SJSA1 (cell line): Measurements from ENCODE around the gene SLC25A21. TPM values are rescaled to one million over a fixed set of nuclear protein-coding genes. Genes with fewer than 3 reads are reported as not detected.

Source experiments
- DNase-seq, 2 experiments: peaks; one replicate each; pipeline ENCODE4 v3.0.0-alpha.2; 2015 to 2020; ENCODE audit warnings: low spot score in 2 of 2, low read depth in 1 of 2
- H3K27ac ChIP-seq: fragments of 250-450 bp; sonication (Bioruptor Pico); 2 replicates; pipeline ENCODE4 v1.5.1; 2020; ENCODE audit warnings: mild to moderate bottlenecking, moderate library complexity
- H3K27me3 ChIP-seq: fragments of 250-450 bp; sonication (Bioruptor Pico); replicated peaks from 2 replicates; pipeline ENCODE4 v1.5.1; 2020; ENCODE audit warnings: mild to moderate bottlenecking, moderate library complexity
- H3K36me3 ChIP-seq: fragments of 250-450 bp; sonication (Bioruptor Pico); 2 replicates; pipeline ENCODE4 v1.5.1; 2020; ENCODE audit warnings: mild to moderate bottlenecking
- H3K4me1 ChIP-seq: fragments of 250-450 bp; sonication (Bioruptor Pico); replicated peaks from 2 replicates; pipeline ENCODE4 v1.6.1; 2021; ENCODE audit warnings: mild to moderate bottlenecking
- H3K4me3 ChIP-seq: fragments of 250-450 bp; sonication (Bioruptor Pico); 2 replicates; pipeline ENCODE4 v1.5.1; 2020; ENCODE audit warnings: mild to moderate bottlenecking
- H3K9me3 ChIP-seq: fragments of 250-450 bp; sonication (Bioruptor Pico); replicated peaks from 2 replicates; pipeline ENCODE4 v1.5.1; 2020; ENCODE audit warnings: mild to moderate bottlenecking
- total RNA-seq: library from RNA; depleted of rRNA; stranded (reverse); fragments of >200 nt; shearing (Covaris generic); gene quantifications from 2 replicates; pipeline ENCODE4 v1.2.3, GENCODE V29; 2014

SLC25A21 gene
- total RNA-seq, 1 experiment from 2014 or later: 2.6 TPM

DNA sequence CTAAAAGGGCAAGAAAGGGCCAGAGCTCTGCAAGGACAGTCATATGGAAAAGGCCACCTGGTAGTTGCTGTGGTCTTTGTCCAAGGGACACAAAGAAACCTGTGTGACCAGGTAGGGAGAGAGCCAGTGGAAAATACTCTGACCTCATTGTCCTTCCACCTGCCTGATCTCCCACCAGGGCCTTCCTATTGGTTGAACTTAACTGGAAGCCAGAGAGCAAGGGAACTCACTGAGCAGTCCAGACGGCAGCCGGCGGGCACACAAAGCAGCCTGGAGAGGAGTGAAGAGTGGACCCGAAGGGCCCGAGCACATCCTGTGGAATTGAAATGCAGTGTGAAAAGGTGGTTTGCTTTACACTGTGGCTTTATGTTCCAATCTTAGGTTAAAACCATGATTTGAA lies 120.7 kb downstream of the SLC25A21 start:
- no peak for DNase-seq
- H3K27ac ChIP-seq: no peak overlapping the region
- H3K4me1 ChIP-seq: peaks cover 28% of the 10 kb centered on the region
- H3K36me3 ChIP-seq: no peaks in the 10 kb centered on the region
- no peaks in the 10 kb centered on the region for H3K27me3 ChIP-seq
- H3K9me3 ChIP-seq: no peaks in the 10 kb centered on the region
- no peak overlapping the region for H3K4me3 ChIP-seq

DNA sequence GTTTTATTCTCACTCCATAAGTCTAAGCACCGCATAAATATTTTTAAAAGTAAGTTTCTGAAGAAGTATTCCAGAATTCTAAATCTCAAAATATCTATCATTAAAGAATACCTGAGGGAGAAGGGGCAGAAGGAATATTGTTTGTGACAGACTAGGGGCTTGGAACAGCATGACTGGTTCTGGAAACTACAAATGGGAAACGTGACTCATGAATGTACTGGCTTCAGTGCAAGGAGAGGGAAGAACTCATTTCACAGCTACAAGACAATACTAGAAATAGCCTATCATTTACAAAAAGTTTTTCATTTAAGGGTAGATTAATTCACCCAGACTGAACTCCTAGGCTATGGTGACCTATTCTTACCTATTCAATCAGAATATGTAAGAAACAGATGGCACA lies 121.3 kb downstream of the SLC25A21 start:
- Histone ChIP-seq H3K27ac (no peak overlapping the region), H3K4me1 (peaks cover 25% of the 10 kb centered on the region), H3K9me3 (no peaks in the 10 kb centered on the region), H3K27me3 (no peaks in the 10 kb centered on the region), H3K36me3 (no peaks in the 10 kb centered on the region), H3K4me3 (no peak overlapping the region)
- no peak for DNase-seq

DNA sequence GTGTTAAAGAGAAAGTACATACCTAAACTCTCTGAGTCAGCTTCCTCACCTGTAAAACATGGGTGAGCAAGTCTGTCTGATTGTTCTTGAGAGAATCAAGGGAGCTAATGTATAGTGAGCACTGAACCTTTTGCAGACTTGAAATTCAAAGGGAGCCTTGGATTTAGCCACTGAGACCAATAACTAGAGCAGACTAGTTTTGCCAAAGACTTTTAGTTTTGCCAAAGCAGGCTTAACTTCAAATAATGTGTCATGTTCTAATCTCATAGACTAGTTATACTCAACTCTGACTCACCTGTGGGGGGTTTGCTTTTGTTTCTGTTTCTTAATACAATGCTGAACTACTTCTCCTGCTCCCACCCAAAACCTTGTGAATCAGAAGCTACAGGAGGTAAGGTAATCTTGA lies 123.7 kb downstream of the SLC25A21 start:
- Histone ChIP-seq H3K27ac (no peak overlapping the region), H3K36me3 (no peaks in the 10 kb centered on the region), H3K4me1 (peaks cover 25% of the 10 kb centered on the region), H3K4me3 (no peak overlapping the region), H3K27me3 (no peaks in the 10 kb centered on the region), H3K9me3 (no peaks in the 10 kb centered on the region)
- peak in 1 of 2 experiments; percentile 3 for DNase-seq

DNA sequence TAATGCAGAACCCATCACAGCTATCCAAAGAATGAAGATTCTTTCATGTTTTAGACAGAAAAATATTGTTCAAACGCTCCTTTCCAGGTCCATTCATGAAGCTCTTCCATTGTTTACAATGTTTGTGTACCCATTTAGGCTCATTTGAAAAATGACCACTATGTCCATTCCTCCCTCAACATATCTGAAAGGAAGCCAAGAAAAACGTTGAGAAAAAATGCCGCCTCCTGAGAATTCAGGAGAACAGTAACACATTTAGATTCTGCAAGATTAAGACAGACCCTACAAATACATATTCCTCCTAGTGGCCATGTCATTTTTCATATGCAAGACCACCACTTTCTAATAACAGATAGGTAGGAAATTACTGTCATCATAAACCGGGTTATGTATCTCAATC lies 124.4 kb downstream of the SLC25A21 start:
- Histone ChIP-seq H3K9me3 (no peaks in the 10 kb centered on the region), H3K27ac (no peak overlapping the region), H3K27me3 (no peaks in the 10 kb centered on the region), H3K4me1 (peaks cover 25% of the 10 kb centered on the region), H3K36me3 (no peaks in the 10 kb centered on the region), H3K4me3 (no peak overlapping the region)
- peak in 1 of 2 experiments; percentile 43 for DNase-seq

DNA sequence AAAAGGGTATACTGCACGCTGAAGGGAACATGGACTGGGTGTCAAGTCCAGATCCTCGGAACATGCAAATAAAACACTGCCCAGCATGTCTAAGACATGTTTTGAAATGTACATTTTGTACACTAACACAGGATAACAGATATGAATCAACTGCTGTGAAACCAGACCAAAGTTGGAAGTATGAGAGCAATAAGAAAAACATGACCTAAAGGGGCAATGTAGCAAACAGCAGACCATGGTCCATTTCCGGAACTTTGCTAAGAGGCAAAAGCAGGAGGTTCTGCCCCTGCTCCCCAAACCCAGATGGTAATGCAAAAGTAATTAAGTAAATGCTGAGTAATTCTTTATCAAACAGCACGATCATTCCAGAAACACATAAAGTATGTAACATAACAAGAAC lies 125.2 kb downstream of the SLC25A21 start:
- Histone ChIP-seq H3K27me3 (no peaks in the 10 kb centered on the region), H3K4me3 (no peak overlapping the region), H3K27ac (no peak overlapping the region), H3K36me3 (no peaks in the 10 kb centered on the region), H3K9me3 (no peaks in the 10 kb centered on the region), H3K4me1 (peaks cover 25% of the 10 kb centered on the region)
- no peak for DNase-seq

DNA sequence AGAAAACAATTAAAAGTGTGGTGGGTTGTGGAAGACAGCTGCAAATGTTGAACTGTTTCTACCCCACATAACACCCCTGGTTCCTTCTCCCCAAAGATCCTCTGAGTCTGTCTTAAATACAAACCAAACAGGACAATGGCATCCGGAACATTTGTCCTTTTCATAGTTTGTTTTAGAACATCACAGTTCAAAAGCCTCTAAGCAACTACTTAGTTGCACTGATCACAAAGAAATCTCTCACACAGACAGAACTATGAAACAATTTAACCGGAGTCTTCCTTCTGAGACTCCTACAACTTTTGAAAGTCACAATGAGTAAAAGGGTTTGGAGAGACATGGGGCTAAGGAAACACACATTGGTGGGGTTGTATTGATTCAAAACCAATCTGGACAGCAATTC lies 125.6 kb downstream of the SLC25A21 start:
- Histone ChIP-seq H3K36me3 (no peaks in the 10 kb centered on the region), H3K27me3 (no peaks in the 10 kb centered on the region), H3K4me1 (peaks cover 25% of the 10 kb centered on the region), H3K4me3 (no peak overlapping the region), H3K27ac (no peak overlapping the region), H3K9me3 (no peaks in the 10 kb centered on the region)
- DNase-seq: no peak

DNA sequence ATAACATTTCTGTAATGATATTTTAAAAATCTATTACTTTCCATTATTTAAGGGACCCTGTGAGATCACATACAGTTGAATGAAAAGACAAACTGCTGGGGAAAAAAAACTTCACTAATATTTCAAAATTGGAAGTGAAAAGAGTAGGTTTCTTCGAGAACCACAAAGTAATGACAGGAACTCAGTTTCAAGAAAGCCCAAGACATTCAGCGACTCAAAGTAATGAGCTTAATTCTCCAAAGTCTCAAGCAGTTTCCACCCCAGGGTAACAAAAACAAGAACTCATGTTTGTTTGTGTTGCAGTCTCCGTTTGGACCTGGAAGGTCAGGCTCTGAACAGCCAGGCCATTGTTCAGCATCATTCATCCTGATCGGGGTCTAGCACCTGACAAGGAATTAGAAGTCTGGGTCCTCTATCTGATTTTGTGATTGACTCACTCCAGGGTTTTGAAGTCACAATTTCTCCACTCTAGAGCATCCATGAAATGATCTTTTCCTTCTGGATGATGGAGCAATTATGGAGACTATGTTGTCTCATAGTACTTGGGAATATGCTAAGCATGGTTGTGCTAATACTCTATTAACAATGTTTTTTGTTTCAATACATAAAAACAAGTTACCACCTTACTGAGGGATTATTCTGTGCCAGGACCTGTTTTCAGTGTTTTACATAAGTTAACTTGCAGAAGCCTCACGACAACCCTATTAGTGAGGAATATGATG lies 126.9 kb downstream of the SLC25A21 start:
- H3K9me3 ChIP-seq: no peaks in the 10 kb centered on the region
- H3K4me3 ChIP-seq: no peak overlapping the region
- H3K4me1 ChIP-seq: peaks cover 25% of the 10 kb centered on the region
- no peaks in the 10 kb centered on the region for H3K36me3 ChIP-seq
- no peak for DNase-seq
- no peaks in the 10 kb centered on the region for H3K27me3 ChIP-seq
- H3K27ac ChIP-seq: no peak overlapping the region

DNA sequence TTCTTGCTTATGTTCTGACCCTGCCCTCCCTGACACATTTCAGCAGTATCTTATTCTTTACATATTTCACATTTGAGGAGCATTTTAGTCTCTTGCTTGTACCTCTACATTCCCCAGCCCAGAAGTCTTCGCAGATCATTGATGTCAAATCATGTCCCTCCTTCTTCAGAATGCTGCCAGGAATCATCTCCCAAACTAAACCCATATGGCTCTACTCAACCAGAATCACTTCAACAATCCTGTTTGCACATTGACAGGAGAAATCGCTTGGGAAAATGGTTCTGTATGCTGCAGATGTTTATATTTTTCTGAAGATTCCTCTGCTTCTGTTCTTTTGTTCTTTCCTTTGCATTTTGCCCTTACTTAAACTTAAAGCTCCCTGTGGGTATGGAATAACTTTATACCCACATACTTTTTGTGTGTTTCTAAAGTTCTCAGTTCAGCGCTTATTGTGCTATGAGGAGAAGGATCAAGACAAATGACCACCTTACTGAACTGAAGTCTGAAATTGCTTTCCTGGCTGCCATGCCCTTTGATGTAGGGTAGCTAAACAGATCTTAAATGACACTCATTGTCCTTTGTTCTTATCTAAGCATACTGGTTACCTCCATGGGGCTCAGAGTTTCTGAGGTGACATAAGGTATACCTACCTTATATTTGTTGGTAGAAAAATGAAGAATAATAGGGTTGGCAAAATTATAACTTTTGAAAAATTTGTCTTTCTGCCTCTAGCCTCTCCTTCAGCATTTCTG lies 134.6 kb downstream of the SLC25A21 start:
- Histone ChIP-seq H3K9me3 (peaks cover 5% of the 10 kb centered on the region; the same call in 1 of the 2 replicates), H3K27ac (no peak overlapping the region), H3K36me3 (no peaks in the 10 kb centered on the region), H3K4me1 (peaks cover 25% of the 10 kb centered on the region), H3K4me3 (no peak overlapping the region), H3K27me3 (no peaks in the 10 kb centered on the region)
- no peak for DNase-seq

DNA sequence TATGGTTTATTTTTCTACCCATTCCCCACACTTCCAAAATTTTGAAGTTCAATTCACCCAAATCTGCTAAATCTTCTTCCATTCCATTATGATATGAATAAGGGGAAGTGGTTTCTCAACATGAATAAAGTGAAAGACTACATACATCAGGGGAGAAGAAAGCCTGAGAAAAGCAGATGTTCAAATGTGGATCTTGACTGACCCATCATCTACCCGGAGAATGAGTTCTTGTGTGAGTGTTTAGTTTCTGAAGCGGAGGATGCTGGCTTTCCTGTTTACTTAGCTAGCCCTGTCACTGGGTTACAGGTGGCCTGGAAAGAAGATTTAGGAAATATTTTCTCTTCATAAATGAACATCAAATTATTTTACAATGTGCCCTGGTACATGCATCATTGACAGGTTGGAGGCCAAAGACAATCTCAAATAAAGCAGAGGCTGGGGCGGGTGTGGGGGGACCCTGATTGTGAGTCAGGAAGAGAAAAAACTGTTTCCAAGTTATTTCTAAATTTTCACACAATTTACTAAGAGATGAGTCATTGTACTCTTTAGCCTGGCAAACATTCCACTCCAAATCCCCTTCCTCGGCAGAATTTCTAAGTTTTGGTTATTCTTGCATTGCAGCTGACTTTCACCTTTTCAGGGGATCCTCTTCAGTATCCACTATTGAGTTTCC lies 135.6 kb downstream of the SLC25A21 start:
- Histone ChIP-seq H3K27me3 (no peaks in the 10 kb centered on the region), H3K4me1 (peaks cover 25% of the 10 kb centered on the region), H3K36me3 (no peaks in the 10 kb centered on the region), H3K27ac (peak overlapping the region; percentile 41; the same call in 1 of the 2 replicates), H3K9me3 (peaks cover 5% of the 10 kb centered on the region; the same call in 1 of the 2 replicates), H3K4me3 (no peak overlapping the region)
- peak; percentile 38 to 52 for DNase-seq

DNA sequence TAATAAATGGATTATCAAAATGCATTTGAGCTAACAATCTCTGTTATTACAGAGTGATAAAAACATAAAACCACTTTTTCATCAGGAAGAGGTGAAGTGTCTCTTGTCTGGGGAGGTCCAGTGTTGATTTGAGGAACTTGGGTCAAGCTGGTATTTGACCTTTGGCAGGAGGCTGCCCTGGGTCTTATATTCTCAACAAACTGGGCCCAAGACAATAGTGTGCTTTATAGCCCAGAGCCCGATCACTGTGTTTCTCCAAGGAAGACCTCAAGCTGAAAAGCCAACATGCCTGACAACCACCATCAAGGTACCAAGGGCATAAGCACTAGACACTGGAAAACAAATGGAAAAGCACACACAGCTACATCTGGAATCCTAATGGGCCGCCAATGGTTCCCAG lies 137.0 kb downstream of the SLC25A21 start:
- H3K4me3 ChIP-seq: no peak overlapping the region

DNA sequence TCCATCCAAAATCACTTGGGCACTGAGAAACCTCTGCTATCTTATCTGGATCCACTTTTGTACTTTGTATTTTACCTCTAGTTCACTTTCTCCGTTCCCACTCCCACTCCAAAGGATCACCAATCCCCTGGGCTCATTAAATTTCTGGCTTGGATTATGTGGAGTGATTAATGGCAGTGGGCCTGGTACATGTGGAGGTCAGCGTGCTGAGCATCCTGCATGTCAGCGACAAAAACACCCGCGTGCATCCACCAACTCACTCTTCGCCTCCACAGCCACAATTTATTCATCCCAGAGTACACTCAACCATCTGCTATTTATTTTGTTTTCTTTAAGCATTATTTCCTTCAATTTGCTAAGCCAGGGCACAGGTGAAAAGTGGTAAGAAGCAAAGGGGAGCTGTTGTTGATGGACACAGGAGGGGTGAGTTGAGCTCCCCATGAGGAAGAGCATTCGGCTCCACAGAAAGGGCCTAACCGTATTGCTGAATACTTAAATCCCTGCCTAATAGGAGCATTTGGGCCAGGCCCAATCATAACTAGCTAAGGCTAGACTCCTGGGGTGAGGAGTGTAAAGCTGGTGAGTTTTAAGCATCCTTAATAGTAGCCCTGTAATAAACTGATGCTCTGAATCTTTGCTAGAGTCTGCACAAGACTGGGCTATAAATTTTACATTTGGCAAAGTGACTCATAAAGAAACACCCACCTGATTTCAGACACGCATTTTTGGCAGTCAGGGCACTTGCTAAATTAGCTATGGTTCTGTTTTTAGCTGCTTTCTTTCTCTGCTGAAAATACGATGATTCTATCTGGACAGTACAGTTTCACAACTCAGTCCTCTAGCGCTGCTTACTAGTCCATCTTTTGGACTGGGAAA lies 137.8 kb downstream of the SLC25A21 start:
- Histone ChIP-seq H3K27me3 (no peaks in the 10 kb centered on the region), H3K4me3 (no peak overlapping the region)

More for the DNA sequence above, 137.0 kb downstream of the SLC25A21 start:
- no peaks in the 10 kb centered on the region for H3K27me3 ChIP-seq
- no peaks in the 10 kb centered on the region for H3K36me3 ChIP-seq
- no peak overlapping the region for H3K27ac ChIP-seq
- H3K9me3 ChIP-seq: peaks cover 5% of the 10 kb centered on the region; the same call in 1 of the 2 replicates
- H3K4me1 ChIP-seq: peaks cover 25% of the 10 kb centered on the region
- DNase-seq: no peak

DNA sequence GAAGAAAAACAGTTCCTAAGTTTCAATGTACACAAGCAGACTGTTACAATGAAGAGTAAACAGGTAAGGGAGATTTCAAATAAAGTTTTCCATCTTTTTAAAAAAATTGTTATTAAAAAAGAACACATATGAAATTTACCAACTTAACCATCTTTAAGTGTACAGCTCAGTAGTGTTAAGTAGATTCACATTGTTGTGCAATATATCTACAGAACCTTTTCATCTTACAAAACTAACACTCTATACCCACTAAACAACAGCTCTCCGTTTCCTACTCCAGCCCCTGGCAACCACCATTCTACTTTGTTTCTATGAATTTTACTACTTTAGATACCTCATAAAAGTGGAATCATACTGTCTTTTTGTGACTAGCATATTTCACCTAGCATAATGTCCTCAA lies 139.5 kb downstream of the SLC25A21 start:
- no peak overlapping the region for H3K4me3 ChIP-seq
- peaks cover 23% of the 10 kb centered on the region for H3K4me1 ChIP-seq
- no peak for DNase-seq
- no peak overlapping the region for H3K27ac ChIP-seq
- no peaks in the 10 kb centered on the region for H3K36me3 ChIP-seq
- no peaks in the 10 kb centered on the region for H3K27me3 ChIP-seq
- peaks cover 5% of the 10 kb centered on the region; the same call in 1 of the 2 replicates for H3K9me3 ChIP-seq

More for the DNA sequence above, 137.8 kb downstream of the SLC25A21 start:
- DNase-seq: no peak
- Histone ChIP-seq H3K4me1 (peaks cover 25% of the 10 kb centered on the region), H3K36me3 (no peaks in the 10 kb centered on the region), H3K9me3 (peaks cover 5% of the 10 kb centered on the region; the same call in 1 of the 2 replicates), H3K27ac (no peak overlapping the region)

DNA sequence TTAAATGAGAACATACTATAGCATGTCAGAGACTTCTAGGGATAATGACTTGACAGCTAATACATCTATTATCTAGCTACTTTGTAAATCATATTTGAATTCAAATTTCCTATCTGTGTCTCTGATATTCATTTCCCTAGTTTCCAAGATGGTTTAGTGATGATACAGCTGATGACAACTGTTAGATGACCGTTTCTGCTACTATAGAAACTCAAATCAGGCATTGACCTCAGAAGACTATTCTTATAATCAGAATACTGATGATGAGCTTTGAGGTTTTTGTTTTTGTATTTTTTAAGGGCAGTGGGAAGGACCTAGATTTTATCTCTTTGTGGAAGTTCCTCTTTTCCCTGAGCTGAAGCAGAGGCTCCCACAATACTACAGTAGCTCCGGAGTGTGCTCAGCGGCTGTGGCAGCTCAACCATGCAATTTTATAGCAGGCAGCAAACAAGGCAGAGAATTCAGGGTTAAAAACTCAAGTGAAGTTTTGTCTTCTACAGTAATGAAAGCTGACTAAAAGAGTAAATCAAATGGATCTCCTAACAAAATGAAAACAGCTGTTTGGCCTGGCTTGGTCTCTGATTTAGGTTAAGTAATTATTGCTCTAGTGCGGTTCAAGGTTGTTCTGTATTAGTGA lies 145.1 kb downstream of the SLC25A21 start:
- Histone ChIP-seq H3K27me3 (no peaks in the 10 kb centered on the region), H3K4me3 (no peak overlapping the region), H3K9me3 (no peaks in the 10 kb centered on the region), H3K36me3 (no peaks in the 10 kb centered on the region), H3K27ac (no peak overlapping the region), H3K4me1 (no peaks in the 10 kb centered on the region)
- DNase-seq: no peak
